ENCODE measurements around the gene PAM. TPM values are rescaled to one million over a fixed set of nuclear protein-coding genes. Genes with fewer than 3 reads are reported as not detected.
A peak's percentile ranks its signal among the peaks of the same experiment; 100 is the strongest.

The PAM gene
- total RNA-seq, 2 donors from 2014 or later: 2,512 to 4,531 TPM

DNA sequence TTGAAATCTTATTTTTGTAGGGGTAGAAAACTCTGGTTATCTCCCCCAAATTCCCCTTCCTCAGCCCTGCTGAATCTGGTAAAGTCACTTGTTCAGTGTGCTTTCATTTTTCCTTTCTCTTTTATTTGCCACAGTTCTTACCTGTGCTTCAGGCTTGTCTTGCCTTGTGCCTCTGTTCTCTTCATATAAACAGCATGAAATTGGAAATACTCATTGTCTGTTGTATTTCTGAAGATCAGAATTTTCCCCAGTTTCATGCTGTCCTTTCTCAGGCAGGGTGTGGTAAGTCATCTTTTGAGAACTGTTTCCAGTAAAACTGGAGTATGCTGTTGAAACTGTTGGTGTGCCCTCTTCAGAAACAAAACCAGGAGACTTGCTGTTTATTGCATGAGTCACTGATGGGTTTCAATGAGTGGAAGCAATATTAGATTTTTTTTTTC lies 7.0 kb downstream of the PAM start:
- no peak for DNase-seq (ENCODE audit: low spot score)
- Histone ChIP-seq H3K27me3 (no peaks in the 10 kb centered on the region), H3K36me3 (no peaks in the 10 kb centered on the region), H3K27ac (peak overlapping the region; percentile 54 to 93), H3K9me3 (no peaks in the 10 kb centered on the region), H3K4me3 (peak overlapping the region; percentile 7 to 10), H3K4me1 (peaks cover 0 to 56% of the 10 kb centered on the region in 2 donors)
- TF ChIP-seq, protein P1, sequence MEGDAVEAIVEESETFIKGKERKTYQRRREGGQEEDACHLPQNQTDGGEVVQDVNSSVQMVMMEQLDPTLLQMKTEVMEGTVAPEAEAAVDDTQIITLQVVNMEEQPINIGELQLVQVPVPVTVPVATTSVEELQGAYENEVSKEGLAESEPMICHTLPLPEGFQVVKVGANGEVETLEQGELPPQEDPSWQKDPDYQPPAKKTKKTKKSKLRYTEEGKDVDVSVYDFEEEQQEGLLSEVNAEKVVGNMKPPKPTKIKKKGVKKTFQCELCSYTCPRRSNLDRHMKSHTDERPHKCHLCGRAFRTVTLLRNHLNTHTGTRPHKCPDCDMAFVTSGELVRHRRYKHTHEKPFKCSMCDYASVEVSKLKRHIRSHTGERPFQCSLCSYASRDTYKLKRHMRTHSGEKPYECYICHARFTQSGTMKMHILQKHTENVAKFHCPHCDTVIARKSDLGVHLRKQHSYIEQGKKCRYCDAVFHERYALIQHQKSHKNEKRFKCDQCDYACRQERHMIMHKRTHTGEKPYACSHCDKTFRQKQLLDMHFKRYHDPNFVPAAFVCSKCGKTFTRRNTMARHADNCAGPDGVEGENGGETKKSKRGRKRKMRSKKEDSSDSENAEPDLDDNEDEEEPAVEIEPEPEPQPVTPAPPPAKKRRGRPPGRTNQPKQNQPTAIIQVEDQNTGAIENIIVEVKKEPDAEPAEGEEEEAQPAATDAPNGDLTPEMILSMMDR (IDR thresholded peaks at IDR 0.05): no peak

DNA sequence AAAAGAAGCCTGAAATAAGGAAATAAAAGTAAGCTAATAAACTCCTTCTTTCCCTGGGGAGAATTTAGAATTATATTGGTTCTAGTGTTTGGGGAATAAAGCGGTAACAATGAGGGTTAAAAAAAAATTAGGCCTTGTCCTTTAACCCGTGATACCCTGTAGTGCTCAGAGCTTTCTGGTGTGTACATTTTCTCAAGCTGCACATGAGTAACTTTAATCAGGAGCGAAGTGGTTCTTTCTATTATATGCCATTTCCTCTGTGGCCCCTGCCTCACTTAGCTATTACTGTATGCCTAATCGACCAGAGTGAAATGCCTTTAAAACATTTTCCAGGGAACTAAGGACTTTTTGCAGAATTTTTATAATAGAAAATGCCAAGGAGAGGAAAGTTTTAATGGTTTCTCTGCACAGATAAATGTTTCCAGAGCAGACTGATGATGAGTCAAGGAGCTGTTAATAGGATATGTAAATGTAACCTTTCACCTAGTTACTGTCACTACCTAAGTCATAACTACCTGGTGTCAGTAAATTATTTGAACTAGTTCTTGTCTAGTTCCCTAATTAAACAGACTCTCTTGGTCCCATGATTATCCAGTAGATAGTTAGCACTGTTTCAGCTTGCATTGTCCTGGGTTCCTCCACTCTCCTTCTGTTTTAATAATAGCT lies 7.6 kb downstream of the PAM start:
- TF ChIP-seq, protein P1 (IDR thresholded peaks at IDR 0.05): no peak
- H3K4me3 ChIP-seq: peak overlapping the region in 1 of 2 donors; percentile 7
- DNase-seq (ENCODE audit: low spot score): no peak
- H3K27ac ChIP-seq: peak overlapping the region; percentile 54 to 93
- H3K36me3 ChIP-seq: no peaks in the 10 kb centered on the region
- peaks cover 0 to 61% of the 10 kb centered on the region in 2 donors for H3K4me1 ChIP-seq
- no peaks in the 10 kb centered on the region for H3K27me3 ChIP-seq
- no peaks in the 10 kb centered on the region for H3K9me3 ChIP-seq

DNA sequence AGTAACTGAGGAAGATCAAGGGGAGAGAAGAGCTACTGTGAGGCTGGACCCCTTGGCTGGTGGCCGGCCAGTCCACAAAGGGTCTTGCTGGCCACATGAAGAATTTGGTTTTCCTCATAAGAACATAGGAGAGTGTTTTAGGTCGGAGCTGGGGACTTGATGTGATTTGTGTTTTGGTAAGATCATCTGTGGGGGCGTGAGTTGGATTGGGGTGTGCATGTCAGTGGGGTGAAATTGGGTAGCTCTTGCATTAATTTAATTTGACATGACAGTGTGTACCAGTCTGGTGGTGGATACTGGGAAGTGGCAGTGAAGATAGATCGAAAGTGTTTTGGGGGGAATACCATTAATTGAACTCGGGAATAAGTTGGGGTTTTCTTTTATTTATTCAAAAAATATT lies 8.6 kb downstream of the PAM start:
- Histone ChIP-seq H3K27ac (peak overlapping the region; percentile 54 to 93), H3K4me1 (peaks cover 0 to 61% of the 10 kb centered on the region in 2 donors), H3K4me3 (peak overlapping the region in 1 of 2 donors; percentile 23)

DNA sequence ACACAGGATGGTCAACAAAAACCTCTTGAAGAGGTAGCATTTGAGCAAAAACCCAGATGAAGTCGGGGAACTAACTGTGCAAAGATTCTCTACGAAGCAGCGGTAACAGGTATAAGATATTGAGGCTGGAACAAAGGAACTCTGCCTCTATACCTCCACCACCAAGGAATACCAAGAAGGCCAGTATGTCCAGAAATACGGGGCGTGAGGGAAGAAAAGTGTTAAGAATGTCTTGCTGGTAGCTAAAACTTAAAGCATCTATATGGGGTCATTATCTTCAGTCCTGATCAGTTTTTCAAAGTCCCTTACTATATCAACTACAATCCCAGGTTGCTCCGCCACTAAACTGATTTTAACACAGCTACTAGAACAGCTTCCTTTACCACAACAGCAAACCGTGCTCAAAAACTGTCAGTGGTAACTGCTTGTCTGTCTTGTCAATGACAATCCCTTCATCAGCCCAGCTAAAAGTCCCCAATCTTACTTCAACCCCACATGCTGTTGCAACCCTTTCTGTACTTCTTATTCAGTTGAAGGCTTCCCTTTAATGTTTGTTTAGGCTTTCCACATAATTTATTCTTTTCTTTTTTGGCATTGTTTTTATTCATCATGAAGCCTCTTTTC lies 9.4 kb downstream of the PAM start:
- H3K4me1 ChIP-seq: peaks cover 0 to 54% of the 10 kb centered on the region in 2 donors
- peak overlapping the region; percentile 54 to 93 for H3K27ac ChIP-seq

More for the DNA sequence above, 8.6 kb downstream of the PAM start:
- no peaks in the 10 kb centered on the region for H3K27me3 ChIP-seq
- no peaks in the 10 kb centered on the region for H3K9me3 ChIP-seq
- no peak for DNase-seq (ENCODE audit: low spot score)
- H3K36me3 ChIP-seq: no peaks in the 10 kb centered on the region
- TF ChIP-seq, protein P1 (IDR thresholded peaks at IDR 0.05): no peak

DNA sequence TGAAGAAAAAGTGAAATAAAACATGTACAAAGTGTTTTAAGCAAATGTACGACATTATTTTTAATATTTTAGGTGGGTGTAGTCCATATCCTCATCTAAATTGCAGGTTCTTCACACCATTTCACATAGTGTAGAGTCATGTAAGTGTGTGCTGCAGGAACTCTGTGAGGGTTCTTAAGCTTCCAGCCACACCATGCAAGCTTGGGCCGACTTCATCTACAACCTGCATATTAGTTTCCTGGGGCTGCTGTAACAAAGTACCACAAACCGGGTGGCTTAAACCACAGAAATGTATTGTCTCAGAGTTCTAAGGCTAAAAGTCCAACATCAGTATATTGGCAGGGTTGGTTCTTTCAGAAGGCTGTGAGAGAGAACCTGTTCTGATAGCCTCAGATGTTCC lies 10.2 kb downstream of the PAM start:
- no peak for DNase-seq (ENCODE audit: low spot score)
- Histone ChIP-seq H3K4me3 (no peak overlapping the region), H3K27me3 (no peaks in the 10 kb centered on the region), H3K36me3 (no peaks in the 10 kb centered on the region), H3K9me3 (no peaks in the 10 kb centered on the region), H3K27ac (peak overlapping the region in 1 of 2 donors; percentile 93), H3K4me1 (peaks cover 0 to 47% of the 10 kb centered on the region in 2 donors)
- TF ChIP-seq, protein P1 (IDR thresholded peaks at IDR 0.05): no peak

More for the DNA sequence above, 9.4 kb downstream of the PAM start:
- Histone ChIP-seq H3K27me3 (no peaks in the 10 kb centered on the region), H3K36me3 (no peaks in the 10 kb centered on the region), H3K4me3 (peak overlapping the region in 1 of 2 donors; percentile 23), H3K9me3 (no peaks in the 10 kb centered on the region)
- TF ChIP-seq, protein P1 (IDR thresholded peaks at IDR 0.05): no peak
- DNase-seq (ENCODE audit: low spot score): no peak
